GM18499 (cell line): ENCODE results near the gene WWOX.

ENCODE experiments used
- ATAC-seq: cut with Tn5 transposase; IDR thresholded peaks from one replicate; pipeline ENCODE4 v1.9.1; 2021; ENCODE audit warnings: moderate number of reproducible peaks; ENCODE audit not compliant: insufficient read depth, unreplicated experiment

WWOX gene

GRCh38 chr16:78375055-78375679 lies 275.7 kb downstream of the WWOX start:
- ATAC-seq, result no peak

- no peak for ATAC-seq
These were observed 277.0 kb downstream of the WWOX start for GRCh38 chr16:78376452-78376851.

- ATAC-seq, result no peak
These were observed 277.9 kb downstream of the WWOX start for GRCh38 chr16:78377312-78377711.

GRCh38 chr16:78381060-78381459 lies 281.6 kb downstream of the WWOX start:
- no peak for ATAC-seq

- ATAC-seq, result no peak
These were observed 283.7 kb downstream of the WWOX start for GRCh38 chr16:78383118-78383517.

- ATAC-seq, result no peak
These were observed 285.8 kb downstream of the WWOX start for GRCh38 chr16:78385086-78385805.

- no peak for ATAC-seq
These were observed 287.3 kb downstream of the WWOX start for GRCh38 chr16:78386557-78387324.

GRCh38 chr16:78389009-78389498 lies 289.6 kb downstream of the WWOX start:
- ATAC-seq, result no peak

- no peak for ATAC-seq
These were observed 290.6 kb downstream of the WWOX start for GRCh38 chr16:78390092-78390491.

- ATAC-seq, result no peak
These were observed 291.3 kb downstream of the WWOX start for GRCh38 chr16:78390508-78391324.

- no peak for ATAC-seq
These were observed 293.2 kb downstream of the WWOX start for GRCh38 chr16:78392585-78393195.

- ATAC-seq, result no peak
These were observed 295.6 kb downstream of the WWOX start for GRCh38 chr16:78395035-78395434.

- no peak for ATAC-seq
These were observed 296.6 kb downstream of the WWOX start for GRCh38 chr16:78396046-78396445.

- no peak for ATAC-seq
These were observed 297.2 kb downstream of the WWOX start for GRCh38 chr16:78396673-78397072.

GRCh38 chr16:78399384-78399783 lies 299.9 kb downstream of the WWOX start:
- ATAC-seq, result no peak

GRCh38 chr16:78402833-78403232 lies 303.4 kb downstream of the WWOX start:
- ATAC-seq, result no peak

- ATAC-seq, result no peak
These were observed 305.6 kb downstream of the WWOX start for GRCh38 chr16:78405040-78405439.

GRCh38 chr16:78405833-78406232 lies 306.4 kb downstream of the WWOX start:
- ATAC-seq, result no peak

GRCh38 chr16:78407191-78407590 lies 307.7 kb downstream of the WWOX start:
- no peak for ATAC-seq

GRCh38 chr16:78413651-78414050 lies 314.2 kb downstream of the WWOX start:
- ATAC-seq, result no peak
